ENCODE measurements around the gene LKAAEAR1.

- TF ChIP-seq CTCF (IDR thresholded peaks at IDR 0.05; ENCODE audit: borderline replicate concordance, extremely low read depth, low read length, poor library complexity, severe bottlenecking) (no peak), EZH2 (IDR thresholded peaks at IDR 0.05; ENCODE audit: borderline replicate concordance, low read depth, low read length, severe bottlenecking) (no peak)
Observed at GRCh38 chr20:64096535-64096934, 12.3 kb upstream of the LKAAEAR1 start.
